Nephron (organoid): Measurements from ENCODE around the gene GRAMD1A.

ENCODE experiments used
- H3K27ac Mint-ChIP-seq, 3 experiments: 2 replicates each; pipeline ENCODE4 v1.8.0; 2020; ENCODE audit warnings: mixed read lengths in 3 of 3, mild to moderate bottlenecking in 2 of 3, moderate library complexity in 1 of 3
- H3K27me3 Mint-ChIP-seq: 2 replicates; pipeline ENCODE4 v1.8.0; 2021; ENCODE audit warnings: low read depth, mild to moderate bottlenecking, moderate library complexity, mixed read lengths
- H3K36me3 Mint-ChIP-seq: 2 replicates; pipeline ENCODE4 v1.8.0; 2020; ENCODE audit warnings: low read depth, mixed read lengths
- H3K4me1 Mint-ChIP-seq: 2 replicates; pipeline ENCODE4 v1.8.0; 2020; ENCODE audit warnings: mixed read lengths
- H3K4me3 Mint-ChIP-seq, 3 experiments: 2 replicates each; pipeline ENCODE4 v1.8.0; 2020; ENCODE audit warnings: mild to moderate bottlenecking in 3 of 3, mixed read lengths in 3 of 3, moderate library complexity in 2 of 3
- H3K9me3 Mint-ChIP-seq: 2 replicates; pipeline ENCODE4 v1.8.0; 2020; ENCODE audit warnings: mixed read lengths
- CTCF ChIP-seq, 3 experiments: fragments of 200-600 bp; sonication (generic); IDR thresholded peaks; one replicate each; pipeline ENCODE4 v1.5.0; 2021; ENCODE audit warnings: antibody characterized with exemption in 3 of 3; ENCODE audit not compliant: unreplicated experiment in 3 of 3

The GRAMD1A gene

GRCh38 chr19:35022460-35022859, 22.3 kb downstream of the GRAMD1A start:
- H3K4me1 Mint-ChIP-seq, result no peaks in the 10 kb centered on the region
- H3K27me3 Mint-ChIP-seq, result peaks cover 5% of the 10 kb centered on the region
- H3K36me3 Mint-ChIP-seq, result peaks cover 64% of the 10 kb centered on the region
- no peak overlapping the region for H3K27ac Mint-ChIP-seq
- no peaks in the 10 kb centered on the region for H3K9me3 Mint-ChIP-seq
- H3K4me3 Mint-ChIP-seq, result no peak overlapping the region
- no peak for TF ChIP-seq CTCF (IDR thresholded peaks at IDR 0.05; ENCODE audit: unreplicated experiment in 3 of 3)

GRCh38 chr19:35023428-35023827, 23.3 kb downstream of the GRAMD1A start:
- Mint-ChIP-seq H3K4me1 (no peaks in the 10 kb centered on the region), H3K27ac (no peak overlapping the region), H3K4me3 (no peak overlapping the region), H3K36me3 (peaks cover 64% of the 10 kb centered on the region), H3K9me3 (no peaks in the 10 kb centered on the region), H3K27me3 (peaks cover 11% of the 10 kb centered on the region)
- no peak for TF ChIP-seq CTCF (IDR thresholded peaks at IDR 0.05; ENCODE audit: unreplicated experiment in 3 of 3)

- Mint-ChIP-seq H3K4me3 (no peak overlapping the region), H3K36me3 (peaks cover 60% of the 10 kb centered on the region), H3K27me3 (peaks cover 15% of the 10 kb centered on the region), H3K9me3 (no peaks in the 10 kb centered on the region), H3K27ac (no peak overlapping the region), H3K4me1 (no peaks in the 10 kb centered on the region)
- TF ChIP-seq CTCF (IDR thresholded peaks at IDR 0.05; ENCODE audit: unreplicated experiment in 3 of 3), result no peak
These were observed 24.0 kb downstream of the GRAMD1A start for GRCh38 chr19:35024095-35024494.

- Mint-ChIP-seq H3K4me3 (no peak overlapping the region), H3K36me3 (peaks cover 44% of the 10 kb centered on the region), H3K4me1 (no peaks in the 10 kb centered on the region), H3K9me3 (no peaks in the 10 kb centered on the region), H3K27me3 (peaks cover 20% of the 10 kb centered on the region), H3K27ac (no peak overlapping the region)
- no peak for TF ChIP-seq CTCF (IDR thresholded peaks at IDR 0.05; ENCODE audit: unreplicated experiment in 3 of 3)
These were observed 25.8 kb downstream of the GRAMD1A start for GRCh38 chr19:35025969-35026368.

GRCh38 chr19:35026418-35026817, 26.3 kb downstream of the GRAMD1A start:
- Mint-ChIP-seq H3K4me1 (peaks cover 4% of the 10 kb centered on the region), H3K4me3 (no peak overlapping the region), H3K36me3 (peaks cover 41% of the 10 kb centered on the region), H3K27me3 (peaks cover 25% of the 10 kb centered on the region), H3K27ac (no peak overlapping the region), H3K9me3 (no peaks in the 10 kb centered on the region)
- no peak for TF ChIP-seq CTCF (IDR thresholded peaks at IDR 0.05; ENCODE audit: unreplicated experiment in 3 of 3)

- TF ChIP-seq CTCF (IDR thresholded peaks at IDR 0.05; ENCODE audit: unreplicated experiment in 3 of 3), result no peak
- Mint-ChIP-seq H3K27ac (no peak overlapping the region), H3K4me3 (peak overlapping the region in 1 of 3 experiments; percentile 1), H3K27me3 (peaks cover 30% of the 10 kb centered on the region), H3K4me1 (peaks cover 6% of the 10 kb centered on the region), H3K36me3 (peaks cover 39% of the 10 kb centered on the region), H3K9me3 (no peaks in the 10 kb centered on the region)
These were observed 26.9 kb downstream of the GRAMD1A start for GRCh38 chr19:35027009-35027408.
